SK-N-MC (cell line): ENCODE measurements around the gene DSG2.

Experiments
- DNase-seq: peaks from one replicate; pipeline ENCODE4 v3.0.0-alpha.2; 2011; ENCODE audit warnings: low read depth, low spot score
- H3K27ac ChIP-seq: fragments of 200-600 bp; sonication (generic); 2 replicates; pipeline ENCODE4 v1.5.1; 2016; ENCODE audit warnings: mixed run types
- H3K36me3 ChIP-seq: fragments of 200-600 bp; sonication (generic); 2 replicates; pipeline ENCODE4 v1.6.1; 2017; ENCODE audit warnings: antibody characterized with exemption, low read length, mixed read lengths; ENCODE audit not compliant: insufficient read depth
- H3K4me3 ChIP-seq: fragments of 200-600 bp; sonication (generic); 2 replicates; pipeline ENCODE4 v1.5.1; 2016
- H3K9ac ChIP-seq: fragments of 200-600 bp; sonication (generic); 2 replicates; pipeline ENCODE4 v1.8.0; 2017; ENCODE audit warnings: mixed run types, mixed read lengths; ENCODE audit not compliant: insufficient read length
- H3K9me3 ChIP-seq: fragments of 200-600 bp; sonication (generic); 2 replicates; pipeline ENCODE4 v1.6.1; 2017; ENCODE audit warnings: low read depth, mild to moderate bottlenecking, antibody characterized with exemption, low read length, moderate library complexity, mixed read lengths
- EZH2 ChIP-seq: fragments of 200-600 bp; sonication (generic); IDR thresholded peaks from one replicate; pipeline ENCODE4 v1.6.1; 2017; ENCODE audit warnings: antibody characterized with exemption
- FOXP2 ChIP-seq: optimal IDR thresholded peaks from 2 replicates; pipeline ENCODE3; 2011; ENCODE audit warnings: mild to moderate bottlenecking, moderate library complexity; ENCODE audit not compliant: insufficient read depth; ENCODE audit errors: extremely low read length, control extremely low read depth
- POLR2AphosphoS5 ChIP-seq: IDR thresholded peaks from 2 replicates; pipeline ENCODE4 v1.6.1; 2012; ENCODE audit warnings: mild to moderate bottlenecking, low read depth, low read length, borderline replicate concordance

The DSG2 gene

GRCh38 chr18:31546476-31546875 lies 48.5 kb downstream of the DSG2 start:
- TF ChIP-seq FOXP2 (no peak), EZH2 (no peak), POLR2AphosphoS5 (no peak)
- Histone ChIP-seq H3K36me3 (no peaks in the 10 kb centered on the region), H3K9ac (no peak overlapping the region), H3K27ac (no peak overlapping the region), H3K9me3 (no peaks in the 10 kb centered on the region), H3K4me3 (no peak overlapping the region)
- no peak for DNase-seq

DNA sequence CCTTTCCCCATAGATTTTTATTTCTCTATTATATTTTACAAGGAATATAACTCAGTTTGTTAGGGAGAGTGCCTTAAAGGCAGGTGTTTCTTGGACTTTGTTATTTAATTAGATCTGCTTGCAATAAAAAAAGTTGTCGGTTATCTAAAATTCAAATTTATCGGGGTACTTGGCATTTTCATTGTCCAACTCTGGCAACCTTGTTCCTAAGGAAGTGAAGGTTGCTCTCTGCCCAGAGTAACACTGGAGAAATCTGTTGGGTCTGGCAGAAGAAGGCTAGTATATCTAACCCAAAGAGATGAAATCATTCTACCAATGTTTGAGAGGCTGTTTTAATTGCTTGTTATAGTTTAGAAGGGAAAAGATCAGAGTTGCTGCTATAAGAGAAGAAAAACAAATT lies 50.9 kb downstream of the DSG2 start:
- no peak for TF ChIP-seq POLR2AphosphoS5
- TF ChIP-seq FOXP2: no peak
- no peak for TF ChIP-seq EZH2
- no peaks in the 10 kb centered on the region for H3K36me3 ChIP-seq

GRCh38 chr18:31549416-31549815 lies 51.4 kb downstream of the DSG2 start:
- TF ChIP-seq POLR2AphosphoS5 (no peak), EZH2 (no peak), FOXP2 (no peak)
- Histone ChIP-seq H3K27ac (no peak overlapping the region), H3K9ac (no peak overlapping the region), H3K4me3 (no peak overlapping the region), H3K9me3 (no peaks in the 10 kb centered on the region), H3K36me3 (no peaks in the 10 kb centered on the region)
- no peak for DNase-seq

More for the DNA sequence above, 50.9 kb downstream of the DSG2 start:
- no peak for DNase-seq
- no peak overlapping the region for H3K9ac ChIP-seq
- no peak overlapping the region for H3K27ac ChIP-seq
- no peaks in the 10 kb centered on the region for H3K9me3 ChIP-seq
- H3K4me3 ChIP-seq: no peak overlapping the region

GRCh38 chr18:31551883-31552282 lies 53.9 kb downstream of the DSG2 start:
- Histone ChIP-seq H3K9me3 (no peaks in the 10 kb centered on the region), H3K27ac (no peak overlapping the region), H3K9ac (no peak overlapping the region), H3K36me3 (no peaks in the 10 kb centered on the region), H3K4me3 (no peak overlapping the region)
- TF ChIP-seq POLR2AphosphoS5 (no peak), EZH2 (no peak), FOXP2 (no peak)
- no peak for DNase-seq

- Histone ChIP-seq H3K36me3 (no peaks in the 10 kb centered on the region), H3K9ac (no peak overlapping the region), H3K27ac (no peak overlapping the region), H3K9me3 (no peaks in the 10 kb centered on the region), H3K4me3 (no peak overlapping the region)
- no peak for DNase-seq
- no peak for TF ChIP-seq EZH2
- TF ChIP-seq FOXP2: no peak
- no peak for TF ChIP-seq POLR2AphosphoS5
Observed at GRCh38 chr18:31553800-31554199, 55.8 kb downstream of the DSG2 start.

- Histone ChIP-seq H3K36me3 (no peaks in the 10 kb centered on the region), H3K9me3 (no peaks in the 10 kb centered on the region), H3K27ac (no peak overlapping the region), H3K4me3 (no peak overlapping the region), H3K9ac (no peak overlapping the region)
- no peak for DNase-seq
- TF ChIP-seq EZH2 (no peak), POLR2AphosphoS5 (no peak), FOXP2 (no peak)
Observed at GRCh38 chr18:31554776-31555175, 56.8 kb downstream of the DSG2 start.

GRCh38 chr18:31555971-31556747 lies 58.2 kb downstream of the DSG2 start:
- no peak overlapping the region for H3K9ac ChIP-seq
- TF ChIP-seq POLR2AphosphoS5: no peak
- no peak for TF ChIP-seq EZH2
- TF ChIP-seq FOXP2: no peak
- DNase-seq: peak; percentile 40
- H3K27ac ChIP-seq: no peak overlapping the region
- no peaks in the 10 kb centered on the region for H3K9me3 ChIP-seq
- H3K36me3 ChIP-seq: no peaks in the 10 kb centered on the region
- H3K4me3 ChIP-seq: no peak overlapping the region

DNA sequence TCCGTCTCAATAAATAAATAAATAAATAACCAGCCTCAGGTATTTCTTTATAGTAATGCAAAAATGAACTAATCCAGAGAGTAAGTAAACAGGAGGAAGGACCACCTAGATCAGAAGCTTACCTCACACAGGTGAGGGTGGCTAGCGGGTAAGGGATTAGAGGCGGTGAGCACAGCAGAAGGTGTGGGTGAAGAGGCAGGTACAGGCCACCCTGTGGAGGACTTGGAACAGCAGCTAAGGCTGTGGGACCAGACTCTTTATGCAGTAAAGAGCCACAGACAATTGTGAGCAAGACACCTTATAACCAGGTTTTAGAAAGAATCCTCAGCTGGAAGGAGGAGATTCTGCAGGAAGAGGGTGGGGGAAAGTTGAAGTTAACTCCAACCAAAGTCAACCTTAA lies 59.5 kb downstream of the DSG2 start:
- no peak overlapping the region for H3K27ac ChIP-seq
- DNase-seq: no peak

DNA sequence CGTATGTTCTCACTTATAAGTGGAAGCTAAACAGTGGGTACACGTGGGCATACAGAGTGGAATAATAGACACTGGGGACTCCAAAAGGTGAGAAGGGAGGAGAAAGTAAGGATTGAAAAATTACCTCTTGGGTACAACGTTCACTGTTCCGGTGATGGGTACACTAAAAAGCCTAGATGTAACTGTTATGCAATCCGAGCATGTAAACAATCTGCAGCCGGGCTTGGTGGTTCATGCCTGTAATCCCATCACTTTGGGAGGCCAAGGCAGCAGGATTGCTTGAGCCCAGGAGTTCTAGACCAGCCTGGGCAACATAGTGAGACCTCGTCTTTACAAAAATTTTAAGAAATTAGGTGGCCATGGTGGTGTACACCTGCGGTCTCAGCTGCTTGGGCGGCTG lies 60.6 kb downstream of the DSG2 start:
- Histone ChIP-seq H3K9me3 (no peaks in the 10 kb centered on the region), H3K4me3 (no peak overlapping the region), H3K9ac (no peak overlapping the region), H3K27ac (no peak overlapping the region), H3K36me3 (no peaks in the 10 kb centered on the region)
- no peak for TF ChIP-seq FOXP2
- no peak for TF ChIP-seq POLR2AphosphoS5
- TF ChIP-seq EZH2: no peak
- no peak for DNase-seq

More for the DNA sequence above, 59.5 kb downstream of the DSG2 start:
- TF ChIP-seq POLR2AphosphoS5: no peak
- TF ChIP-seq FOXP2: no peak
- TF ChIP-seq EZH2: no peak
- Histone ChIP-seq H3K9ac (no peak overlapping the region), H3K36me3 (no peaks in the 10 kb centered on the region), H3K4me3 (no peak overlapping the region), H3K9me3 (no peaks in the 10 kb centered on the region)
